Suprapubic skin (tissue), 4 donors: ENCODE measurements around the gene SLC12A2.

Experiments used
- CTCF ChIP-seq, 2 donors: fragments of 200-600 bp in 1 of 2; fragments of 450-650 bp in 1 of 2; sonication (generic) in 1 of 2; IDR thresholded peaks; one replicate each; pipeline ENCODE4 v1.5.1; 2016 to 2019; ENCODE audit warnings: antibody characterized with exemption in 2 of 2, mild to moderate bottlenecking in 1 of 2, moderate library complexity in 1 of 2
- EP300 ChIP-seq: sonication (generic); formaldehyde crosslinking; IDR thresholded peaks from one replicate; pipeline ENCODE4 v1.6.1; 2017; ENCODE audit warnings: antibody characterized with exemption
- POLR2A ChIP-seq, 2 donors: fragments of 450-650 bp; IDR thresholded peaks; one replicate each; pipeline ENCODE4 v1.6.1; 2017; ENCODE audit warnings: antibody characterized with exemption in 2 of 2, mild to moderate bottlenecking in 2 of 2, moderate library complexity in 2 of 2
- POLR2AphosphoS5 ChIP-seq, 3 donors: sonication (generic); formaldehyde crosslinking; IDR thresholded peaks; one replicate each; pipeline ENCODE4 v1.6.1; 2017; ENCODE audit warnings: antibody characterized with exemption in 3 of 3

DNA sequence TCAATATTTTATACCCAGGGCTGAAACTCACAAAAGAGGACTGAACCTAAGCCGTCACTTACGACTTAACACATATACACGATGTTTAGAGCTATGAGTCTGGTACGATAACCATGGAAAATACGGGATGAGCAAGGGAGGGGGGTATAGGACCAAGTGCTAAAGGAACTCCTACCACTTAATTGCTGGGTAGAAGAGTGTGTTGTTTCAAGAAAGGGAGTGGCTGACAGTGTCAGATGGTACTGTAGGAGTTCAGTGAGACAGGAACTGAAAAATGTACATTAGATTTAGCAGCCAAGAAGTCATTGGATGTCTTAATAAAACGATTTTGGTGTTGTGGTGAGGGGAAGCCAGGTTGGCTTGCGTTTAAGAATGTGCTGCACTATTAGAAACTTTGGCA, 21.6 kb downstream of the SLC12A2 start:
- no peak for TF ChIP-seq CTCF (IDR thresholded peaks at IDR 0.05)
- no peak for TF ChIP-seq POLR2AphosphoS5 (IDR thresholded peaks at IDR 0.05)
- no peak for TF ChIP-seq POLR2A (IDR thresholded peaks at IDR 0.05)
- no peak for TF ChIP-seq EP300
